Hepatocyte (in vitro differentiated cells): ENCODE data around the gene TRIM14. TPM values are rescaled to one million over a fixed set of nuclear protein-coding genes. Genes with fewer than 3 reads are reported as not detected.

Source experiments
- DNase-seq: peaks from one replicate; pipeline ENCODE4 v3.0.0-alpha.2; 2016; ENCODE audit warnings: low spot score
- H2AFZ ChIP-seq: fragments of 200-600 bp; sonication (generic); 2 replicates; pipeline ENCODE4 v1.6.0; 2016; ENCODE audit warnings: antibody characterized with exemption, mild to moderate bottlenecking
- H3K27ac ChIP-seq: fragments of 200-600 bp; sonication (generic); 2 replicates; pipeline ENCODE4 v1.5.1; 2016; ENCODE audit warnings: mild to moderate bottlenecking
- H3K27me3 ChIP-seq: fragments of 200-600 bp; sonication (generic); 2 replicates; pipeline ENCODE4 v1.6.1; 2016
- H3K36me3 ChIP-seq: fragments of 200-600 bp; sonication (generic); replicated peaks from 2 replicates; pipeline ENCODE4 v1.5.1; 2016; ENCODE audit warnings: low read depth; ENCODE audit not compliant: insufficient read depth
- H3K4me1 ChIP-seq: fragments of 200-600 bp; sonication (generic); 2 replicates; pipeline ENCODE4 v1.5.1; 2016; ENCODE audit warnings: mild to moderate bottlenecking, moderate library complexity; ENCODE audit not compliant: insufficient read depth
- H3K4me2 ChIP-seq: fragments of 200-600 bp; sonication (generic); 2 replicates; pipeline ENCODE4 v1.6.0; 2016
- H3K4me3 ChIP-seq: fragments of 200-600 bp; sonication (generic); 2 replicates; pipeline ENCODE4 v1.5.1; 2016; ENCODE audit warnings: mild to moderate bottlenecking
- H3K79me2 ChIP-seq: fragments of 200-600 bp; sonication (generic); 2 replicates; pipeline ENCODE4 v1.6.0; 2017; ENCODE audit warnings: mild to moderate bottlenecking
- H3K9me2 ChIP-seq: fragments of 200-600 bp; sonication (generic); replicated peaks from 2 replicates; pipeline ENCODE4 v1.6.0; 2017; ENCODE audit warnings: mild to moderate bottlenecking; ENCODE audit not compliant: insufficient read depth
- H3K9me3 ChIP-seq: fragments of 200-600 bp; sonication (generic); 2 replicates; pipeline ENCODE4 v1.5.1; 2016; ENCODE audit warnings: low read depth, mild to moderate bottlenecking
- H4K20me1 ChIP-seq: fragments of 200-600 bp; sonication (generic); 2 replicates; pipeline ENCODE4 v1.6.0; 2016; ENCODE audit warnings: mild to moderate bottlenecking; ENCODE audit not compliant: insufficient read depth, poor library complexity, severe bottlenecking
- CTCF ChIP-seq: fragments of 200-600 bp; sonication (generic); IDR thresholded peaks from 2 replicates; pipeline ENCODE4 v1.5.1; 2016; ENCODE audit warnings: antibody characterized with exemption, mild to moderate bottlenecking; ENCODE audit not compliant: poor library complexity
- EZH2 ChIP-seq: fragments of 200-600 bp; sonication (generic); IDR thresholded peaks from 2 replicates; pipeline ENCODE4 v1.6.1; 2016; ENCODE audit warnings: antibody characterized with exemption, mild to moderate bottlenecking, borderline replicate concordance
- EZH2phosphoT487 ChIP-seq: fragments of 200-600 bp; sonication (generic); IDR thresholded peaks from one replicate; pipeline ENCODE4 v1.6.1; 2018; ENCODE audit warnings: antibody characterized with exemption, mild to moderate bottlenecking, low read depth, moderate library complexity; ENCODE audit not compliant: unreplicated experiment, severe bottlenecking
- WGBS: methylation state at CpG from one replicate; pipeline ENCODE4 v1.1.6; 2016; ENCODE audit warnings: low lambda C conversion rate; ENCODE audit errors: missing lambda C conversion rate; 5-methylcytosine and 5-hydroxymethylcytosine counted together
- polyA plus RNA-seq: library from polyadenylated mRNA; unstranded; fragments of >200 nt; fragmentation: Nextera tagmentation; extraction: Ambion mirVana; gene quantifications from 2 replicates; pipeline ENCODE4 v1.2.1, GENCODE V29; 2016
- total RNA-seq: library from RNA; depleted of rRNA; stranded (reverse); fragments of >200 nt; gene quantifications from 2 replicates; pipeline ENCODE4 v1.2.3, GENCODE V29; 2014

The TRIM14 gene
- total and polyA plus RNA-seq, 2 experiments from 2014 or later, result 8.1 to 10.0 TPM

GRCh38 chr9:98031169-98031568 lies 87.9 kb downstream of the TRIM14 start:
- no peaks in the 10 kb centered on the region for H3K9me2 ChIP-seq
- no peaks in the 10 kb centered on the region for H3K79me2 ChIP-seq
- no peak overlapping the region for H3K4me2 ChIP-seq
- no peaks in the 10 kb centered on the region for H3K9me3 ChIP-seq
- no peak overlapping the region for H3K4me3 ChIP-seq
- H3K27me3 ChIP-seq, result no peaks in the 10 kb centered on the region
- no peak for DNase-seq
- no peak overlapping the region for H3K27ac ChIP-seq
- TF ChIP-seq CTCF (no peak), EZH2 (no peak), EZH2phosphoT487 (no peak)
- no peaks in the 10 kb centered on the region for H4K20me1 ChIP-seq
- H3K4me1 ChIP-seq, result no peaks in the 10 kb centered on the region
- H3K36me3 ChIP-seq, result no peaks in the 10 kb centered on the region
- H2AFZ ChIP-seq, result no peak overlapping the region

GRCh38 chr9:98024702-98025101 lies 94.3 kb downstream of the TRIM14 start:
- no peaks in the 10 kb centered on the region for H3K36me3 ChIP-seq
- no peaks in the 10 kb centered on the region for H3K79me2 ChIP-seq
- H3K4me2 ChIP-seq, result no peak overlapping the region
- no peak overlapping the region for H2AFZ ChIP-seq
- no peak for TF ChIP-seq CTCF
- TF ChIP-seq EZH2, result no peak
- TF ChIP-seq EZH2phosphoT487, result no peak
- 90% methylated on average over 1 of the region's 1 CpG for WGBS
- no peak overlapping the region for H3K4me3 ChIP-seq
- no peaks in the 10 kb centered on the region for H3K4me1 ChIP-seq
- no peak overlapping the region for H3K27ac ChIP-seq
- no peaks in the 10 kb centered on the region for H3K9me2 ChIP-seq
- H3K27me3 ChIP-seq, result no peaks in the 10 kb centered on the region
- no peaks in the 10 kb centered on the region for H3K9me3 ChIP-seq
- no peaks in the 10 kb centered on the region for H4K20me1 ChIP-seq
- no peak for DNase-seq

GRCh38 chr9:98022447-98022846 lies 96.6 kb downstream of the TRIM14 start:
- DNase-seq, result no peak
- Histone ChIP-seq H3K36me3 (no peaks in the 10 kb centered on the region), H4K20me1 (no peaks in the 10 kb centered on the region), H3K4me1 (no peaks in the 10 kb centered on the region), H3K27me3 (no peaks in the 10 kb centered on the region), H3K79me2 (no peaks in the 10 kb centered on the region), H3K4me2 (no peak overlapping the region), H3K27ac (no peak overlapping the region), H3K9me3 (no peaks in the 10 kb centered on the region), H3K9me2 (no peaks in the 10 kb centered on the region), H3K4me3 (no peak overlapping the region), H2AFZ (no peak overlapping the region)
- WGBS, result 89% methylated on average over 8 of the region's 8 CpGs
- no peak for TF ChIP-seq EZH2

- Histone ChIP-seq H3K36me3 (no peaks in the 10 kb centered on the region), H3K27me3 (no peaks in the 10 kb centered on the region), H3K9me3 (no peaks in the 10 kb centered on the region), H3K79me2 (no peaks in the 10 kb centered on the region), H3K4me1 (no peaks in the 10 kb centered on the region), H3K4me3 (no peak overlapping the region), H2AFZ (no peak overlapping the region), H3K9me2 (no peaks in the 10 kb centered on the region), H3K27ac (no peak overlapping the region), H3K4me2 (no peak overlapping the region), H4K20me1 (no peaks in the 10 kb centered on the region)
- no peak for TF ChIP-seq EZH2
- TF ChIP-seq EZH2phosphoT487, result no peak
- TF ChIP-seq CTCF, result no peak
- WGBS, result 85% methylated on average over 8 of the region's 8 CpGs
- no peak for DNase-seq
Observed at GRCh38 chr9:98021306-98022040, 97.5 kb downstream of the TRIM14 start.
